GM19035 (cell line): Measurements from ENCODE around the gene DIAPH3.

ENCODE experiments used
- ATAC-seq: cut with Tn5 transposase; IDR thresholded peaks from one replicate; pipeline ENCODE4 v1.9.1; 2021; ENCODE audit not compliant: unreplicated experiment

DIAPH3 gene

GRCh38 chr13:59963827-59964226 is 199.9 kb downstream of the DIAPH3 start:
- no peak for ATAC-seq

- ATAC-seq = no peak
Measured at GRCh38 chr13:59963383-59963782, 200.3 kb downstream of the DIAPH3 start.

DNA sequence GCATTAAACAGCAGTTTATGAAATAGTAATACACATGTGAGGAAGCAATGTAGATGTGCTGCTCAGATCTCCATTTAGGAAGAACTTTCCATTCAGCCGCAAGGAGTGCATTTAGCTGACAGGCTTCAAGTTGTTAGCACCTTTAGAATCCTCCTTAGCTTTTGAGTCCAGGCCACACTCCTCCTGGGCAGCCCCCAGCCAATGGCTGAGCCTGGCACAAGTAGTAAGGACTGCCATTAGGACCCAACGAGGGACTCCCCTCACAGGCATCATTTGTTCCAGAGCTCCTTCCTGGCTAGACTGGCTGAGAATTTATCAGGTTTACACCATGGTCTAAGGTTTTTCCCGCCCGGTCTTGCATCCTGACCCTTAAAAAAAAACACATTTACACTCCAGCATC is 201.4 kb downstream of the DIAPH3 start:
- no peak for ATAC-seq

GRCh38 chr13:59960683-59961082 is 203.0 kb downstream of the DIAPH3 start:
- no peak for ATAC-seq

- no peak for ATAC-seq
Measured at GRCh38 chr13:59957438-59957837, 206.3 kb downstream of the DIAPH3 start.

GRCh38 chr13:59954601-59955000 is 209.1 kb downstream of the DIAPH3 start:
- ATAC-seq = no peak

GRCh38 chr13:59951011-59951410 is 212.7 kb downstream of the DIAPH3 start:
- ATAC-seq = no peak

- no peak for ATAC-seq
Measured at GRCh38 chr13:59950266-59950665, 213.5 kb downstream of the DIAPH3 start.

DNA sequence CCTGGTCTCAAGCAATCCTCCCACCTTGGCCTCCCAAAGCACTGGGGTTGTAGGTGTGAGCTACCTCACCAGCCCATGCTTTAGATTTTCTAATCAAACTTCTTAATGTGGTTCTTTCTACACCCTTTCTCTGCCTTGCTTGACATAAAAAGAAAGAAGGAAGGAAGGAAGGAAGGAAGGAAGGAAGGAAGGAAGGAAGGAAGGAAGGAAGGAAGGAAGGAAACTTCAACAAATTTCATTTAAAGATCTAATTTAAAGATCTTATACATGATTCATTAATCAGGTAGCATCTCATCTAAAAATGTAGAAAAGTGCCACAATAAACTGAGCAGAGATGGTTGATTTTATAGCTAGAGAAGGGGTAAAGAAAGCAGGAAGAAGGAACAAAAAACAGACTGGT is 215.0 kb downstream of the DIAPH3 start:
- ATAC-seq = no peak

DNA sequence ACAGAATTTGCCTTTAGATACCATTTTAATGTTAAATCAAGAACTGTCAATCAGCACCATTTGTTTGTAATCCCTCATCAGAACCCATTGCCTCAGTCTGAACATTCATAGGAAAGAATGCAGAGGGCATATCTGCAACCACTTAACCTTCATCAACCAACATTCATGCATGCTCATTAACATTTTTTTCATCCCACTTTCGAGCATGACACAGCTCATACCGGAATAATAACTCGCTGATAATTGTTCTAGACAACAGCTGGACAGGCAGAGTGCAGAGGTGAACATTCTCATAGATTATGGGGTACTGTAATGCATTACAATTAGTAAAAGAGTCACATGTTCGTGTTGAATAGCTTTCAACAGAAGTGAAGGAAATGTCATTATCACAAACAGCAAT is 216.8 kb downstream of the DIAPH3 start:
- ATAC-seq = no peak

GRCh38 chr13:59931621-59932020 is 232.1 kb downstream of the DIAPH3 start:
- no peak for ATAC-seq

GRCh38 chr13:59924256-59924655 is 239.5 kb downstream of the DIAPH3 start:
- no peak for ATAC-seq

DNA sequence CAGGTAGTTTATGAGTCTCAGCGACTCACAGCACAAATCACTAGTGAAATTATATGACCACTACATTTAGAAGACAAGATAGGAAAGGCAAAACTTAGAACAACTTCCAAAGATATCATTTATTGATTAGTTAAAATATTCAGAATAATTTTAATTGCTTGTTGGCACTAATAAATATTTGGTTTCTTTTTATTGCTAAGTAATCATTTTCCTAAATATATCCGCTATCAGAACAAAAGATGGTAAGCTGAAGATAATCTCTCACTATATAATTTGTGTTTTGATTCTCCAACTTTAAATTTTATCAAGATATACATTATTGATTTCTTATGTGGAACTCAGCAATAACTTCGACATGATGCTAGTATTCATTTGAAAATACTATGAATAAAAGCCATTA is 248.5 kb downstream of the DIAPH3 start:
- no peak for ATAC-seq

- ATAC-seq = no peak
Measured at GRCh38 chr13:59914556-59914955, 249.2 kb downstream of the DIAPH3 start.

DNA sequence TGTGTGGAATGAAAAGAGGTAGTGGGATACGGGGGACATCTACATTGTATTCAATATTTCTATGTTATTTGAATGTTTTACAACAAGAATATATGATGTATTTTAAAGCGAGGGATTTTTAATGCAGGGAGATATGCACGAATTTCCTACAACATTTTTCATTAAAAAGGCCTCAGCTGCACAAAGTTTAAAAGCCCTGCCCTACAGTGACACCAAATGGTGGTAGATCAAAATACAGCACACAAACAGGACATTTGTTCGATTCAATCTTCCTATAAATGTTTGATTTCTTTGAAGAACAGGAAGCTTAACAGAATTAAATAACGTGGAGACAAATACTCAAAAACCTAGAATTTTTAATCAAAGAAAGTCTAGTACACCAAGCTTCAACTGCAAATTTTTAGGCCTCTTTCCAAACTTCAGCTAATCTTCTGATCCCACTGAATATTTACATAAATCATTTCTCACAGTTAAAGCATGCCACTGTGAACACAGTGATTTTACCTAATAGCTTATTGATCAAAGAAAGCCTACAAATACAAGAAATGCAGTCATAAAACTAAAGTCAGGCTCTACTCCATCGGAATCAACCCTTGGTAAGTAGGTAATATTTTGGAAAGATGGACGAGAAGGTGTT is 257.2 kb downstream of the DIAPH3 start:
- ATAC-seq = no peak

DNA sequence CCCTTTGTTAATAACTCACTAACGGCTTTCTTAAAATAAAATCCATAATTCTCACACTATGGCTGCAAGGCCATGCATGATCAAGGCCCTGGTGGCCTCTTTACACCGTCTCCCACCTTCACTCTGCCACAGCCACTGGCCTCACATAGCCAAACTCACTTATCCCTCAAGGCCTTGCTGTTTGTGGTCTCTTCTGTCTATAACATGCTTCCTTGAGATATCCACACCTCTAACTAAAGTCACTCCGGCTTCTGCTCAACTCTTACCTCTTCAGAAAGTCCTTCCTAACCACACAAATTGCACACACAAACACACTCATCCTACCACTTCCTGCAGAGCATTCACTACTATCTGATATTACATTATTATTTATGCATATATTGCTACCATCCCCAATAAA is 262.5 kb downstream of the DIAPH3 start:
- no peak for ATAC-seq

- ATAC-seq = no peak
Measured at GRCh38 chr13:59898066-59898465, 265.7 kb downstream of the DIAPH3 start.

DNA sequence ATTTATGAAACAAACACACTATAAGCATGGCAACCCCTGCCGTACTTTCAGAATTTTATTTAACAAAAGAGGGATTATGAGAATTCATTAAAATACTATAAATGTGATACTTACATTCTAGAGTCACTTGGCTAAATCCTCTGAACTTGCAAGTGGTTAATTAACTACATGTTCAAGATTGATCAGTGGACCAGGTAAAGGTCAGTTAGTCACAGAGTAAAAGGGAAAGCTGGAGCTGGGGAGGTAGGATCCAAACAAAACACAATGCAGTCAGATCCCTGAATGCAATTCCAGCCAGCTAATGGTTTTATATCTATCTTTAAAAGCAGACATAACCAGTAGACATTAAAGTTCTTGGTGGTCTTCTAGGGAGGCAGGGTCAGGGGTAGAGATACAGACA is 270.5 kb downstream of the DIAPH3 start:
- ATAC-seq = no peak

GRCh38 chr13:59891053-59891452 is 272.7 kb downstream of the DIAPH3 start:
- ATAC-seq = no peak

DNA sequence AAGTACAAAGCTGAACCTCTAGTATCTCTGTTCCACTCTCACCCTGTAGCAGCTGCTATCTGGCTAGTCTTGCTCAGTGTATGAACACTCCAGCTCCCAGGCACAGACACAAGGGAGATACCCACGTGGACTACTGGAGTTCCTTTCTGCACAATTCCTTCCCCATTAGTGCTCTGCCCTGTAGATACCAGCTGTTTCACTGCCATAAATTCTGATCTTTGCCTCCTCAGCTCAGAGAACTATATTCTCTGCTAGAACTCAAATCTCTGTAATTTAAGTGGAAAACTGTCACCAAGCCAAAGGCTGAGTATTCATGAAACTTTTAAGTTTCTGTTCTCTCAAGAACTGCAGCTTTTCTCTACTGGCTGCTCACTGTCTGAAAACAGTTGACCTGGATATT is 273.7 kb downstream of the DIAPH3 start:
- ATAC-seq = no peak

GRCh38 chr13:59888408-59888807 is 275.3 kb downstream of the DIAPH3 start:
- ATAC-seq = no peak

GRCh38 chr13:59885076-59885475 is 278.7 kb downstream of the DIAPH3 start:
- ATAC-seq = no peak

DNA sequence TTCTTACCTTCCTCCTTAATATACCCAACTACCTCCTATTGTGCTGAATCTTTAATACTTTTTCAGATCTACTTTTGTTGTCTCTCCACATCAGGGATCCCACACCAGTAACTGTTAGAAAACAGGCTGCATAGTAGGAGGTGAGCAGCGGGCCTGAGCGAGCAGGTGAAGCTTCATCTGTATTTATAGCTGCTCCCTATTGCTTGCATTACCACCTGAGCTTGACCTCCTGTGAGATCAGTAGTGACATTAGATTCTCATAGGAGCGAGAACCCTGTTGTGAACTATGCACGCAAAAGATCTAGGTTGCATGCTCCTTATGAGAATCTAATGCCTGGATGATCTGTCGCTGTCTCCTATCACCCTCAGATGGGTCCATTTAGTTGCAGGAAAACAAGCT is 279.8 kb downstream of the DIAPH3 start:
- ATAC-seq = no peak

DNA sequence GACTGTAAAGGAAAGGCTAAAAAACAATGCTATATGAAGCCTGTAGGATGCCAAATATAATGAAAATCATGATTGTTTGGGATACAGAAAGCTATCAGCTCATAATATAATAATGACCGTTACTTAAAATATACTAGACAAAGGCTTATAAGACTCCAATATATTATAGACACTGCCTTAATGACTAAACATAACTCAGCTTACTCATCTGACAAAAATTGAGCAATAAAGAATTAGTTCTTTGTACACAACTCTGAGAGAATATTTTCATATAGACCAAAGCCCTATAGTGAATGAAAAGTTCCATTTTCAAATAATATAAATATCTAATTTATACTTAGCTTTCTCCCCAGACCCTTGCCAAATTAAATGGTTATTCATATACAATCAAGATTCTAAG is 283.3 kb downstream of the DIAPH3 start:
- ATAC-seq = no peak
